DOHH2 (cell line): ENCODE data around the gene KRTAP12-4.

ENCODE experiments used
- CTCF ChIP-seq: fragments of 200-600 bp; sonication (generic); IDR thresholded peaks from one replicate; pipeline ENCODE4 v1.5.1; 2014; ENCODE audit warnings: antibody characterized with exemption, mild to moderate bottlenecking, low read depth, low read length; ENCODE audit not compliant: poor library complexity, severe bottlenecking
- EZH2phosphoT487 ChIP-seq: fragments of 200-600 bp; sonication (generic); IDR thresholded peaks from 2 replicates; pipeline ENCODE4 v1.6.1; 2017; ENCODE audit warnings: borderline replicate concordance, mild to moderate bottlenecking, antibody characterized with exemption, low read length, moderate library complexity, mixed read lengths

GRCh38 chr21:44647222-44647552 lies 7.3 kb downstream of the KRTAP12-4 start:
- TF ChIP-seq CTCF, result no peak
- TF ChIP-seq EZH2phosphoT487, result no peak
